Fibroblast of lung (primary cell): ENCODE measurements around the gene TAF10. TPM values are rescaled to one million over a fixed set of nuclear protein-coding genes. Genes with fewer than 3 reads are reported as not detected.

ENCODE experiments used
- DNase-seq, 2 donors: peaks; one replicate each; pipeline versions ENCODE4 v3.0.0 to v3.0.0-alpha.2; 2010; ENCODE audit warnings: low read depth in 2 of 2
- H2AFZ ChIP-seq: 2 replicates; pipeline ENCODE4 v1.5.1; 2012; ENCODE audit warnings: low read length, control low read depth, inconsistent platforms
- H3K27ac ChIP-seq: 2 replicates; pipeline ENCODE4 v1.5.1; 2011; ENCODE audit warnings: low read length, control low read depth; ENCODE audit not compliant: insufficient read depth
- H3K27me3 ChIP-seq: 2 replicates; pipeline ENCODE4 v1.5.1; 2011; ENCODE audit warnings: mild to moderate bottlenecking, low read length; ENCODE audit not compliant: control insufficient read depth, insufficient read depth
- H3K36me3 ChIP-seq: 2 replicates; pipeline ENCODE4 v1.5.1; 2011; ENCODE audit warnings: low read length; ENCODE audit not compliant: control insufficient read depth, insufficient read depth
- H3K4me1 ChIP-seq: 2 replicates; pipeline ENCODE4 v1.5.1; 2011; ENCODE audit warnings: low read length; ENCODE audit not compliant: control insufficient read depth, insufficient read depth; ENCODE audit errors: extremely low read depth
- H3K4me2 ChIP-seq: 2 replicates; pipeline ENCODE4 v1.5.1; 2011; ENCODE audit warnings: low read length, control low read depth; ENCODE audit not compliant: insufficient read depth; ENCODE audit errors: extremely low read depth
- H3K4me3 ChIP-seq, 4 experiments: fragments of 200-600 bp in 1 of 4; sonication (generic) in 1 of 4; replicated peaks in 1 of 4; 2 replicates each; pipeline ENCODE4 v1.5.1; 2011 to 2016; ENCODE audit warnings: low read length in 4 of 4, low read depth in 3 of 4, mild to moderate bottlenecking in 3 of 4, control low read depth in 2 of 4, inconsistent platforms in 1 of 4, mixed read lengths in 1 of 4; ENCODE audit not compliant: insufficient read depth in 1 of 4; ENCODE audit errors: control extremely low read depth in 1 of 4
- H3K79me2 ChIP-seq: 2 replicates; pipeline ENCODE4 v1.5.1; 2012; ENCODE audit warnings: mild to moderate bottlenecking, low read length, inconsistent platforms; ENCODE audit not compliant: control insufficient read depth, insufficient read depth
- H3K9ac ChIP-seq: 2 replicates; pipeline ENCODE4 v1.5.1; 2011; ENCODE audit warnings: mild to moderate bottlenecking, low read length, control low read depth; ENCODE audit not compliant: insufficient read depth
- H3K9me3 ChIP-seq: 2 replicates; pipeline ENCODE4 v1.5.1; 2012; ENCODE audit warnings: low read depth, low read length; ENCODE audit not compliant: control insufficient read depth, insufficient read depth
- H4K20me1 ChIP-seq: 2 replicates; pipeline ENCODE4 v1.5.1; 2011; ENCODE audit warnings: low read length; ENCODE audit not compliant: control insufficient read depth, insufficient read depth; ENCODE audit errors: extremely low read depth
- CTCF ChIP-seq, 2 donors: IDR thresholded peaks in 1 of 2; conservative IDR thresholded peaks in 1 of 2; 1 replicate in 1 of 2; 2 replicates in 1 of 2; pipeline ENCODE4 v1.5.1; 2011 to 2012; ENCODE audit warnings: low read length in 2 of 2, control low read depth in 1 of 2, inconsistent platforms in 1 of 2, low read depth in 1 of 2, mild to moderate bottlenecking in 1 of 2
- EZH2 ChIP-seq: IDR thresholded peaks from 2 replicates; pipeline ENCODE4 v1.5.1; 2012; ENCODE audit warnings: low read length, control low read depth, mild to moderate bottlenecking; ENCODE audit errors: missing control alignments
- polyA plus RNA-seq, 2 donors: library from polyadenylated mRNA; depleted of rRNA in 1 of 2; stranded (reverse) in 1 of 2; unstranded in 1 of 2; fragments of >200 nt; gene quantifications; 2 replicates each; pipeline ENCODE4 v1.2.1, GENCODE V29; 2011 to 2012; ENCODE audit warnings: missing spikeins in 1 of 2
- total RNA-seq: library from RNA; depleted of rRNA; stranded (reverse); fragments of >200 nt; gene quantifications from 2 replicates; pipeline ENCODE4 v1.2.1, GENCODE V29; 2014

Gene TAF10
- total and polyA plus RNA-seq, 2 donors (not counting 1 experiment from before 2014, with no cell fraction given), result 77.8 to 142 TPM

GRCh38 chr11:6623391-6624363, 11.7 kb upstream of the TAF10 start:
- Histone ChIP-seq H3K9ac (no peak overlapping the region), H3K9me3 (no peaks in the 10 kb centered on the region), H3K79me2 (peaks cover 5% of the 10 kb centered on the region), H3K27ac (no peak overlapping the region), H3K36me3 (no peaks in the 10 kb centered on the region), H3K4me1 (no peaks in the 10 kb centered on the region), H3K4me2 (no peak overlapping the region), H2AFZ (no peak overlapping the region), H3K4me3 (no peak overlapping the region), H4K20me1 (no peaks in the 10 kb centered on the region), H3K27me3 (no peaks in the 10 kb centered on the region)
- no peak for DNase-seq
- TF ChIP-seq CTCF (conservative IDR thresholded peaks at IDR 0.05 in 1 of 2, IDR thresholded peaks at IDR 0.05 in 1 of 2; ENCODE audit: low read depth in 1 of 2, low read length in 2 of 2) (no peak), EZH2 (no peak)

GRCh38 chr11:6622261-6623171, 10.5 kb upstream of the TAF10 start:
- Histone ChIP-seq H3K27me3 (no peaks in the 10 kb centered on the region), H3K4me1 (peaks cover under 1% of the 10 kb centered on the region), H3K4me3 (no peak overlapping the region), H3K27ac (no peak overlapping the region), H2AFZ (no peak overlapping the region), H3K9me3 (no peaks in the 10 kb centered on the region), H3K36me3 (no peaks in the 10 kb centered on the region), H3K9ac (no peak overlapping the region), H4K20me1 (no peaks in the 10 kb centered on the region), H3K4me2 (no peak overlapping the region), H3K79me2 (peaks cover 7% of the 10 kb centered on the region)
- DNase-seq, result no peak
- TF ChIP-seq CTCF (conservative IDR thresholded peaks at IDR 0.05 in 1 of 2, IDR thresholded peaks at IDR 0.05 in 1 of 2; ENCODE audit: low read depth in 1 of 2, low read length in 2 of 2) (no peak), EZH2 (no peak)

DNA sequence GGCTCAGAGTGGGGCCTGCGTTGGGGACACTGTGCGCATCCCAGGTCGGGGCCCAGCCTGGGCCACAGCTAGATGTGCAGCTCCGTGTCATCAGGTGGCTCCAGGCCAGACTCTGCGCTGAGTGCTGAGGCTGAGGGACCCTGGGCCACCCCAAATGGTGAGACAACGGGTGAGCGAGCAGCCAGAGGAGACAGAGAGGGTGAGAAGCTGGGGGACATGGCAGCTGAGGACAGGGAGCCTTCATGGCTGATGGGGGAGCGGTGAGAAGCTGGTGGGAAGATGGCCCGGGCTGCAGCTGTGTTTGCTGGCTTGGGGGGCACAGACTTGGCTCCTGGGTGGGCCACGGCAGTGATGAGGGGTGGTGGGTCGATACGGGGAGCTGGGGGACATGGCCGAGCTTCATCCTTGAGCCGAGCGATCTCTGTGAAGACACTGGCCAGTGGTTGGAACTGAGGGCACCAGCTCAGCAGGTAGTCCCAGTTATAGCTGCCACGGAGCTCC, 9.7 kb upstream of the TAF10 start:
- H3K9me3 ChIP-seq, result no peaks in the 10 kb centered on the region
- peaks cover under 1% of the 10 kb centered on the region for H3K36me3 ChIP-seq
- TF ChIP-seq EZH2 (no peak), CTCF (conservative IDR thresholded peaks at IDR 0.05 in 1 of 2, IDR thresholded peaks at IDR 0.05 in 1 of 2; ENCODE audit: low read depth in 1 of 2, low read length in 2 of 2) (no peak)
- no peak overlapping the region for H2AFZ ChIP-seq
- H3K9ac ChIP-seq, result no peak overlapping the region
- H3K4me1 ChIP-seq, result peaks cover 2% of the 10 kb centered on the region
- DNase-seq, result no peak
- peaks cover 12% of the 10 kb centered on the region for H3K79me2 ChIP-seq
- no peaks in the 10 kb centered on the region for H3K27me3 ChIP-seq
- no peak overlapping the region for H3K27ac ChIP-seq
- H4K20me1 ChIP-seq, result no peaks in the 10 kb centered on the region
- H3K4me3 ChIP-seq, result no peak overlapping the region
- no peak overlapping the region for H3K4me2 ChIP-seq
